Panc1 (cell line): ENCODE data around the gene TMEM217. TPM values are rescaled to one million over a fixed set of nuclear protein-coding genes. Genes with fewer than 3 reads are reported as not detected.

ENCODE experiments used
- ATAC-seq: fragments of 200-7000 bp; cut with Tn5 transposase; 2 replicates; pipeline ENCODE4 v1.9.1; 2020; ENCODE audit warnings: mild to moderate bottlenecking, moderate library complexity
- BruUV-seq: library from RNA; stranded (reverse); fragments of 400-500 nt; replicated peaks from 2 replicates; lab custom pipeline; 2021; lab: Mats Ljungman, UMichigan
- CTCF ChIA-PET: fragments of 300-600 bp; sonication (Branson Sonifier 250); formaldehyde crosslinking; loops from one replicate; lab custom pipeline; 2022; ENCODE audit warnings: antibody characterized with exemption; lab: Charles Lee
- POLR2A ChIA-PET: fragments of 300-600 bp; sonication (Branson Sonifier 250); formaldehyde crosslinking; loops from one replicate; lab custom pipeline; 2022; ENCODE audit warnings: antibody characterized with exemption; lab: Charles Lee
- DNase-seq: peaks from one replicate; pipeline ENCODE4 v3.0.0-alpha.2; 2010; ENCODE audit warnings: low read depth, low spot score
- H3K27ac ChIP-seq: 2 replicates; pipeline ENCODE4 v1.5.1; 2011; ENCODE audit warnings: mild to moderate bottlenecking, low read length, inconsistent platforms
- H3K27me3 ChIP-seq: fragments of 200-500 bp; sonication (Bioruptor generic); 2 replicates; pipeline ENCODE4 v1.6.0; 2014; ENCODE audit warnings: low read length, inconsistent platforms; ENCODE audit not compliant: control insufficient read depth, insufficient read depth
- H3K36me3 ChIP-seq: fragments of 200-500 bp; sonication (Bioruptor generic); 2 replicates; pipeline ENCODE4 v1.5.1; 2014; ENCODE audit warnings: inconsistent platforms, mild to moderate bottlenecking, low read length, moderate library complexity; ENCODE audit not compliant: control insufficient read depth, insufficient read depth
- H3K4me1 ChIP-seq: 2 replicates; pipeline ENCODE4 v1.5.1; 2011; ENCODE audit warnings: inconsistent platforms, mild to moderate bottlenecking, low read length, moderate library complexity; ENCODE audit not compliant: control insufficient read depth, insufficient read depth
- H3K4me3 ChIP-seq, 2 experiments: 2 replicates each; pipeline ENCODE4 v1.5.1; 2011 to 2012; ENCODE audit warnings: low read depth in 2 of 2, low read length in 2 of 2, mild to moderate bottlenecking in 2 of 2, inconsistent platforms in 1 of 2, moderate library complexity in 1 of 2
- H3K9me3 ChIP-seq: fragments of 200-500 bp; sonication (Bioruptor generic); 2 replicates; pipeline ENCODE4 v1.5.1; 2014; ENCODE audit warnings: low read depth, mild to moderate bottlenecking, inconsistent platforms, low read length, moderate library complexity; ENCODE audit not compliant: control insufficient read depth, insufficient read depth
- POLR2AphosphoS5 ChIP-seq: IDR thresholded peaks from 2 replicates; pipeline ENCODE4 v1.6.1; 2012; ENCODE audit warnings: mild to moderate bottlenecking, low read depth, low read length, moderate library complexity
- SIN3A ChIP-seq: IDR thresholded peaks from 2 replicates; pipeline ENCODE4 v1.6.1; 2012; ENCODE audit warnings: low read depth, mild to moderate bottlenecking, low read length, moderate library complexity, borderline replicate concordance; ENCODE audit not compliant: insufficient read depth
- TCF7L2 ChIP-seq: IDR thresholded peaks from 2 replicates; pipeline ENCODE4 v1.6.1; 2011; ENCODE audit warnings: mild to moderate bottlenecking, low read depth, low read length, inconsistent platforms
- in situ Hi-C: cut with HindIII; loops from 2 replicates; pipeline ENCODE4 v1.10.0; 2016; ENCODE audit warnings: low sequenced_read_pairs, low pct_unique_long_range_greater_than_20kb
- intact Hi-C: fragments of 100-400 bp; cut with micrococcal nuclease; formaldehyde crosslinking; loops from one replicate; pipeline ENCODE4 v1.10.0; 2022; ENCODE audit not compliant: unreplicated experiment
- total RNA-seq: library from RNA; stranded (reverse); gene quantifications from one replicate; pipeline ENCODE4 v1.2.1, GENCODE V29; 2021; ENCODE audit not compliant: unreplicated experiment
- TF ChIP-seq, protein P1 (sequence below), 2 experiments: IDR thresholded peaks; 2 replicates each; pipeline ENCODE4 v1.6.1; 2011 to 2012; ENCODE audit warnings: low read depth in 2 of 2, control low read depth in 1 of 2, low read length in 1 of 2, mild to moderate bottlenecking in 1 of 2, moderate library complexity in 1 of 2; ENCODE audit not compliant: insufficient read depth in 1 of 2
- TF ChIP-seq, protein P2 (sequence below): fragments of 450-650 bp; IDR thresholded peaks from 2 replicates; pipeline ENCODE4 v1.5.1; 2017; ENCODE audit warnings: mild to moderate bottlenecking

The TMEM217 gene
- total RNA-seq, 1 experiment from 2014 or later, result 4.0 TPM

DNA sequence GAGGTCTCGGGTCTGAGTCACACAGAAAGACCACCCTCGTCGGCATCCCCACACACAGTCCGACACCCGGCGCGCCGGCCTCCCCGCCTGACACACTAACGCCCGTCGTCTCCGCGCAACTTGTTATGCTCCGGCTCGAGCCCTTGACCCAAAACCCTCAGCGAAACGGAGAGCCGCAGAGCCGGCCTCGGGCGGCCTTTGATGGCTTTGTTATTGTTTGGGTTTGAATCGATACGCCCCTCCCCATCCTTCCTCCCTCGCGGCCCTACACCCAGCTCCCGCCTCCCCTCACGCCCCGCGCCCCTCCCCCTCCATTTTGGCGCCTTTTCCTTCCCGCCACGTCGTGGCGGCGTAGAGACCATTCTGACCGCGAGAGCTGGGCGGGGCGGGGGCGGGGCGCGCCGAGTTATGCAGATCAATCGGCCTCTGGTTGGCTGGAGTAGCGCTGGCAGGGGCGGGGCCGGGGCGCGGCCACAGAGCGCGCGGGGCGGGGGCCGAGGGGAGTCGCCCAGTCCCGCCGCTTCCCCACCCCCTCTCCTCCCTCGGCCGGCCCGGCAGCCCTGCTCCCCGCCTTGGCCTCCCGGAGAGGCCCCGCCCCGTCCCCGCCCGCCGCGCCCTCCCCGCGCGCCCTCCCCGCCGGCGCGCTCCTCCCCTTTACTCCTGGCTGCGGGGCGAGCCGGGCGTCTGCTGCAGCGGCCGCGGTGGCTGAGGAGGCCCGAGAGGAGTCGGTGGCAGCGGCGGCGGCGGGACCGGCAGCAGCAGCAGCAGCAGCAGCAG is 88.3 kb downstream of the TMEM217 start, which contains the start of gene PIM1:
Gene PIM1 (plus strand): TSS at position 657 of the 777 bp plus-strand sequence. CDS start 424 bp downstream, outside the sequence.
- Histone ChIP-seq H3K36me3 (peaks cover 12% of the 10 kb centered on the region), H3K9me3 (no peaks in the 10 kb centered on the region), H3K4me1 (peaks cover 28% of the 10 kb centered on the region), H3K27me3 (no peaks in the 10 kb centered on the region), H3K4me3 (peak within 1 kb of the TSS; percentile 80 to 81), H3K27ac (peak within 1 kb of the TSS; percentile 96)
- TF ChIP-seq TCF7L2 (peak; percentile 85), SIN3A (peak; percentile 94; the same call in 1 of the 2 replicates), POLR2AphosphoS5 (peak; percentile 39; the same call in 1 of the 2 replicates)
- TF ChIP-seq, protein P1, sequence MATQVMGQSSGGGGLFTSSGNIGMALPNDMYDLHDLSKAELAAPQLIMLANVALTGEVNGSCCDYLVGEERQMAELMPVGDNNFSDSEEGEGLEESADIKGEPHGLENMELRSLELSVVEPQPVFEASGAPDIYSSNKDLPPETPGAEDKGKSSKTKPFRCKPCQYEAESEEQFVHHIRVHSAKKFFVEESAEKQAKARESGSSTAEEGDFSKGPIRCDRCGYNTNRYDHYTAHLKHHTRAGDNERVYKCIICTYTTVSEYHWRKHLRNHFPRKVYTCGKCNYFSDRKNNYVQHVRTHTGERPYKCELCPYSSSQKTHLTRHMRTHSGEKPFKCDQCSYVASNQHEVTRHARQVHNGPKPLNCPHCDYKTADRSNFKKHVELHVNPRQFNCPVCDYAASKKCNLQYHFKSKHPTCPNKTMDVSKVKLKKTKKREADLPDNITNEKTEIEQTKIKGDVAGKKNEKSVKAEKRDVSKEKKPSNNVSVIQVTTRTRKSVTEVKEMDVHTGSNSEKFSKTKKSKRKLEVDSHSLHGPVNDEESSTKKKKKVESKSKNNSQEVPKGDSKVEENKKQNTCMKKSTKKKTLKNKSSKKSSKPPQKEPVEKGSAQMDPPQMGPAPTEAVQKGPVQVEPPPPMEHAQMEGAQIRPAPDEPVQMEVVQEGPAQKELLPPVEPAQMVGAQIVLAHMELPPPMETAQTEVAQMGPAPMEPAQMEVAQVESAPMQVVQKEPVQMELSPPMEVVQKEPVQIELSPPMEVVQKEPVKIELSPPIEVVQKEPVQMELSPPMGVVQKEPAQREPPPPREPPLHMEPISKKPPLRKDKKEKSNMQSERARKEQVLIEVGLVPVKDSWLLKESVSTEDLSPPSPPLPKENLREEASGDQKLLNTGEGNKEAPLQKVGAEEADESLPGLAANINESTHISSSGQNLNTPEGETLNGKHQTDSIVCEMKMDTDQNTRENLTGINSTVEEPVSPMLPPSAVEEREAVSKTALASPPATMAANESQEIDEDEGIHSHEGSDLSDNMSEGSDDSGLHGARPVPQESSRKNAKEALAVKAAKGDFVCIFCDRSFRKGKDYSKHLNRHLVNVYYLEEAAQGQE (IDR thresholded peaks at IDR 0.05; ENCODE audit: insufficient read depth in 1 of 2, low read depth in 2 of 2, low read length in 1 of 2), result no peak
- ChIA-PET CTCF (interaction anchor here (0.5 to 1.2 kb wide), 4 partner anchors 25 to 795 kb away, joined by 3 to 14 read pairs (median 4); no protein-coding TSS in a partner anchor), POLR2A (interaction anchor here (0.6 to 1.5 kb wide), 4 partner anchors 28 to 141 kb away, joined by 3 to 10 read pairs (median 4); no protein-coding TSS in a partner anchor)
- DNase-seq (peak; percentile 62), ATAC-seq (peak; percentile 89)
- in situ Hi-C loops (no loop called here), intact Hi-C loops (loop anchor here (5.0 kb wide), 1 partner anchor 37 kb away; no protein-coding TSS in a partner anchor)
- no TSS peak for BruUV-seq

DNA sequence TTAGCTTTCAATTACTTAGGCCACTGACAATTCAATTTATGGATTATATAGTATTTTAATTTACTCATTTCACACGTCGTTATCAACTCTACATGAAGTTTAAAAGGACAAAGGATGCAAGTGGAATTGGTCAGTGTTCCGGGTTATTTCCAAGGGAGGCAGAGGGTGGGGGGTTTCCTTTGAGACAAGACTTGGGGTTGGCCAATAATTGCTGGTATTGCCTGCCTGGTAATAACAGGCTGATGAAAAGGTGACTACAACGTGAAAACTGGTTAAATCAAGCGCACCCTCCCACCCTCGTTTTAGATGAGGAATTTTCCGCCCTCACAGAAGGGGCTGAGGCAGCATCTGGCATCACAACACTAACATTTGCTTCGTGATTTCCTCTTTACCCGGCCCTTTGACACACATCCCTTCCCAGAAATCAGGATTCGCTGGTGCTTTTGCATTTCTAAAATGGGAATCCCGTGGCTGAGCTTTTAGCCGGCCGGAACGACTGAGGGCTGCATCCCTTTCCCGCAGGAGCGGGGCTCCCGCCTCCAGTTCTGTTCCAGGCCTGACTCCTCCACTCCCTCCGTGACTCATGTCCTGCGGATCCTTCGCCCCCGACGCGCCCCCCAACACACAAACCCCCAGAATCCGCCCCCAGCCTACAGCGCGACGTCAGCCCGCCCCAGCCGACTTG is 89.0 kb downstream of the TMEM217 start:
- peaks cover 26% of the 10 kb centered on the region for H3K4me1 ChIP-seq
- H3K9me3 ChIP-seq, result no peaks in the 10 kb centered on the region
- in situ Hi-C loops (no loop called here), intact Hi-C loops (no loop called here)
- DNase-seq (no peak), ATAC-seq (peak; percentile 4; the same call in 1 of the 2 replicates)
- POLR2A ChIA-PET, result interaction anchor here (1.1 to 1.5 kb wide), 2 partner anchors 53 to 67 kb away, joined by 3 read pairs; no protein-coding TSS in a partner anchor
- H3K27me3 ChIP-seq, result no peaks in the 10 kb centered on the region
- BruUV-seq, result TSS peak; percentile 90
- H3K36me3 ChIP-seq, result peaks cover 12% of the 10 kb centered on the region
- H3K4me3 ChIP-seq, result peak overlapping the region; percentile 47 to 57
- TF ChIP-seq, protein P1 (IDR thresholded peaks at IDR 0.05; ENCODE audit: insufficient read depth in 1 of 2, low read depth in 2 of 2, low read length in 1 of 2), result no peak
- TF ChIP-seq TCF7L2 (no peak), SIN3A (no peak), POLR2AphosphoS5 (no peak)
- TF ChIP-seq, protein P2, sequence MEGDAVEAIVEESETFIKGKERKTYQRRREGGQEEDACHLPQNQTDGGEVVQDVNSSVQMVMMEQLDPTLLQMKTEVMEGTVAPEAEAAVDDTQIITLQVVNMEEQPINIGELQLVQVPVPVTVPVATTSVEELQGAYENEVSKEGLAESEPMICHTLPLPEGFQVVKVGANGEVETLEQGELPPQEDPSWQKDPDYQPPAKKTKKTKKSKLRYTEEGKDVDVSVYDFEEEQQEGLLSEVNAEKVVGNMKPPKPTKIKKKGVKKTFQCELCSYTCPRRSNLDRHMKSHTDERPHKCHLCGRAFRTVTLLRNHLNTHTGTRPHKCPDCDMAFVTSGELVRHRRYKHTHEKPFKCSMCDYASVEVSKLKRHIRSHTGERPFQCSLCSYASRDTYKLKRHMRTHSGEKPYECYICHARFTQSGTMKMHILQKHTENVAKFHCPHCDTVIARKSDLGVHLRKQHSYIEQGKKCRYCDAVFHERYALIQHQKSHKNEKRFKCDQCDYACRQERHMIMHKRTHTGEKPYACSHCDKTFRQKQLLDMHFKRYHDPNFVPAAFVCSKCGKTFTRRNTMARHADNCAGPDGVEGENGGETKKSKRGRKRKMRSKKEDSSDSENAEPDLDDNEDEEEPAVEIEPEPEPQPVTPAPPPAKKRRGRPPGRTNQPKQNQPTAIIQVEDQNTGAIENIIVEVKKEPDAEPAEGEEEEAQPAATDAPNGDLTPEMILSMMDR, result no peak
- CTCF ChIA-PET, result interaction anchor here (0.5 to 1.2 kb wide), 4 partner anchors 24 to 795 kb away, joined by 3 to 14 read pairs (median 4); no protein-coding TSS in a partner anchor
- H3K27ac ChIP-seq, result peak overlapping the region; percentile 80
